ENCODE measurements around the gene SERINC2.
A peak's percentile ranks its signal among the peaks of the same experiment; 100 is the strongest.
"Not testable (repeated sequence)": the region's sequence is repeated elsewhere in the genome, so short reads cannot be mapped to it uniquely, and the experiment has no call there.

The SERINC2 gene

DNA sequence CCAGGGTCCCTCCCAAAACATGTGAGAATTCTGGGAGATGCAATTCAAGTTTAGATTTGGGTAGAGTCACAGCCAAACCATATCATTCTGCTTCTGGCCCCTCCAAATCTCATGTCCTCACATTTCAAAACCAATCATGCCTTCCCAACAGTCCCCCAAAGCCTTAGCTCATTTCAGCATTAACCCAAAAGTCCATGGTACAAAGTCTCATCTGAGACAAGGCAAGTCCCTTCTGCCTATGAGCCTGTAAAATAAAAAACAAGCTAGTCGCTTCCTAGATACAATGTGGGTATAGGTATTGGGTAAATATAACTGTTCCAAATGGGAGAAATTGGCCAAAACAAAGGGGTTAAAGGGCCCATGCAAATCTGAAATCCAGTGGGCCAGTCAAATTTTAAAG is 59.7 kb downstream of the SERINC2 start:
- not testable (repeated sequence) for DNase-seq

DNA sequence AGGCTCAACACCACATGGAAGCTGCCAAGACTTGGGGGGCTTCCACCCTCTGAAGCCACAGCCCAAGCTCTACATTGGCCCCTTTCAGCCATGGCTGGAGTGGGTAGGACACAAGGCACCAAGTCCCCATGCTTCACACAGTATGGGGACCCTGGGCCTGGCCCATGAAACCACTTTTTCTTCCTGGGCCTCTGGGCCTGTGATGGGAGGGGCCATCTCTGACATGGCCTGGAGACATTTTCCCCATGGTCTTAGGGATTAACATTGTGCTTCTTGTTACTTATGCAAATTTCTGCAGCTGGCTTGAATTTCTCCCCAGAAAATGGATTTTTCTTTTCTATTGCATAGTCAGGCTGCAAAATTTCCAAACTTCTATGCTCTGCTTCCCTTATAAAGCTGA is 60.5 kb downstream of the SERINC2 start:
- not testable (repeated sequence) for DNase-seq

GRCh38 chr1:31474567-31474966 is 61.6 kb downstream of the SERINC2 start:
- not testable (repeated sequence) for DNase-seq

DNA sequence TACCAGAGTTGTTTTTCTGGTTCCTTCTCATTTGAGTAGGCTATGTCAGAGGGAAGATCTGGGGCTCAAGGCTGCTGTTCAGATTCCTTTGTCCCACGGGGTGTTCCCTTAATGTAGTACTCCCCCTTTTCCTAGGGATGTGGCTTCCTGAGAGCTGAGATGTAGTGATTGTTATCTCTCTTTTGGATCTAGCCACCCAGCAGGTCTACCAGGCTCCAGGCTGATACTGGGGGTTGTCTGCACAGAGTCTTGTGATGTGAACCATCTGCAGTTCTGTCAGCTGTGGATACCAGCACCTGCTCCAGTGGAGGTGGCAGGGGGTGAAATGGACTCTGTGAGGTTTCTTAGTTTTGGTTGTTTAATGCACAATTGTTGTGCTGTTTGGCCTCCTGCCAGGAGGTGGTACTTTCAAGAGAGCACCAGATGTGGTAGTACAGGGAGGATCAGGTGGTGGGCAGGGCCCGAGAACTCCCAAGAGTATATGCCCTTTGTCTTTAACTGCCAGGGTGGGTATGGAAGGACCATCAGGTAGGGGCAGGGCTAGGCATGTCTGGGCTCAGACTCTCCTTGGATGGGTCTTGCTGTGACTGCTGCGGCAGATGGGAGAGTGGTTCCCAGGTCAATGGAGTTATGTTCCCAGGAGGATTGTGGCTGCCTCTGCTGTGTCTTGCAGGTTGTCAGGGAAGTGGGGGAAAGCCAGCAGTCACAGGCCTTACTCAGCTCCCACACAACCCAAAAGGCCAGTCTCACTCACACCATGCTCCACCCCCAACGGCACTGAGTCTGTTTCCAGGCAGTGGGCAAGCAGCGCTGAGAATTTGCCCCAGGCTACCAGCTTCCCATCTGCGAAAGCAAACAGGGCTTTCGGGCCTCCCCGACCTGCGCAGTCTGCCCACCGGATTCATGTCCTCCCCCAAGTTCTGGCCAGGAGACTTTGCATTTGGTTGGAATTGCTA is 64.2 kb downstream of the SERINC2 start:
- no peak for DNase-seq

DNA sequence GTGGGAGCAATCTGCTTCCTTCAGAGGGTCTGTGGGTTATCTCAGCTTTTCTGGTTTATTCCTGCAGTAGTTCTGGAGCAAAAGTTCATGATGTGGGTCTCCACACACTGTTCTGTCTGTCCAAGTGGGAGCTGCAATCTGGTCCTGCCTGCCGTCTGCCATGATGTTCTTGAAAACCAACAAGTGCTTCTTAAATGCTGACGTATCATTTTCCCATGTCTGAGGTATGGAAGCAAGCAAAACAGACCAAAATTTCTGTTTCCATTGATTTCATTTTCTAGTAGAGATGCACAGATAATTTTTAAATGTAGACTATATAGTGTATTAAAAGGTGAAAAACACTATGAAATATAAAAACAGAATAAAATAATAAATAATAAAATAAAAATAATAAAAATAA is 65.2 kb downstream of the SERINC2 start:
- no peak for DNase-seq

GRCh38 chr1:31479811-31480210 is 66.8 kb downstream of the SERINC2 start:
- DNase-seq: no peak

- DNase-seq: not testable (repeated sequence)
These were observed 67.4 kb downstream of the SERINC2 start for GRCh38 chr1:31480426-31480825.

DNA sequence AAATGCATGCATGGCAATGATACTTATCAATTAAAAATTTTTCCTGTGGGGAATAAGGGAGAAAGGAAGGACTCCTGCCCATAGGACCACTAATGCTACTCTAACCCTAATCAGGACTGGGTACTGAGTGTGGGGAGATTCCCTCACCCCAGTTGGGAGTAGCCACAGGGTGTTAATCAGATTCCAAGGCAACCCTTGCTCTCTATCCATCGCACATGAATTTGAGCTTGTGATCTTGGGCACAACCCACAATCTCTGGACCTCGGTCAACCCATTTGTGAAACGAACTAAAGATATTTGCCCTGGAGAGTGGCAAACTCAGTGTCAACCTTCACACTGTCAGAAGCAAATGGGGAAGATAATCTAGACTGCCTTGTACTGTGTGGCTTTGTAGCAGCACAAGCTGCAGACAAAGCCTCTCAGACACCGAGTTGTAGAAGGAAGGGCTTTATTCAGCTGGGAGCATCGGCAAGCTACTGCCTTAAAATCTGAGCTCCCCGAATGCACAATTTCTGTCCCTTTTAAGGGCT is 69.5 kb downstream of the SERINC2 start:
- no peak for DNase-seq

DNA sequence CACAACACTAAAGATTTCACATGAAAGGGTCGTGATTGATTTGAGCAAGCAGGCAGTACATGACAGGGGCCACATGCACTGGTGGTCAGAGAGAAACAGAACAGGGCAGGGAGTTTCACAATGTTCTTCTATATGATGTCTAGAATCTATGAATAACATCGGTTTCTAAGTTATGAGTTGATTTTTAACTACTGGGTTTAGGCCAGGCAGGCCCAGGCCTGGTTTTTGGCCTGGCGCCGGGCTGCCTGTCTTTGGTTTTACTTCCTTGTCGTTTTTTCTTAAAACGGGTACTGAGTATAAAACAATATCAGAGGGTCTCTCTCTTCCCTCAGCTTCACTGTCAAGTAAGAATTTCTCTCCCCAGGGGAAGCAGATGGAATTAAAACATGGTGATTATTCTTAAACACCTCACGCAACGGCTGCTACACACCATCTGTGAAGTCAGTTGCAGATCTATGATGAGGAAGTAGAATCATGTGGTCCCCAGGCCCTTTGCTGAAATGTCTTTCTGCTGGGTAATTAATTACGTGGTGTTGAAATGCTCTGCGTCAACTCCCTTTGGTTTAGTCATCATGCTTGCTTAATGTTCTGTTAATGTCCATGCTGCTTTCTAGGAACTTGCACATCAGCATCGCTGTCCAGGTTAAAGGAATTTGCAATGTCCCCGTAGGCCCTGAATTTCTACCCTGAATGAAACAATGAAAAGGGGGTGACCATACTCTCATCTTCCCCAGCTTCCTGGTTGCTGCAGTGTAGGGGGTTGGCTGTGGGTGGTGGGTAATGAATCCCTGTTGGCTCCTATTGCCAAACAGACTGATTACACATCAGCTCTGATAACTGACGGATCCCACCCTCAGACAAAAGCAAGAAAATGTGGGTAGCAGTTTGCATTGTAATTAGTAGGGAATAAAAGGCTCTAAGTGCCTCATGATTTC is 70.3 kb downstream of the SERINC2 start:
- peak; percentile 13 for DNase-seq
